Measurements from ENCODE around the gene DNLZ. TPM values are rescaled to one million over a fixed set of nuclear protein-coding genes. Genes with fewer than 3 reads are reported as not detected.
"Not testable (repeated sequence)": the region's sequence is repeated elsewhere in the genome, so short reads cannot be mapped to it uniquely, and the experiment has no call there.

DNLZ gene
- total RNA-seq, 3 donors from 2014 or later, result 35.4 to 57.4 (median 40.0) TPM

DNA sequence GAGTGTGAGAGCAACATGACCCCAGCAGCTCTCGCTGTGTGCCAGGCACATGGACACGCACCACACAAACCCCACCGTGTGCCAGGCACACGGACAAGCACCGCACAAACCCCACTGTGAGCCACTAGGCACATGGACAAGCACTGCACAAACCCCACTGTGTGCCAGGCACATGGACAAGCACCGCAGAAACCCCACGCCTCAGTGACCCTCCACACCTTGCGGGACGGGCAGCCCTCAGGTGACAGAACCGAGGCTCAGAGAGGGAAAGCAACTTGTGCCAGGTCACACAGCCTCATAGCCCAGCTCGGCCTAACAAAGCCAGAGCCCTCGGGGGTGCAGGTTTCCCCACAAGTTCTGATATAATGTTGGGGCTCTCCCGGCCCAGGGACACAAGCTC lies 38.2 kb downstream of the DNLZ start:
- H3K36me3 ChIP-seq, result no peaks in the 10 kb centered on the region
- no peak for DNase-seq (ENCODE audit: low spot score in 2 of 2)
- intact Hi-C loops (cut with DNase I; ENCODE audit: low total_unique reads), result no loop called here
- peak overlapping the region in 1 of 2 donors; percentile 89 for H3K27ac ChIP-seq
- no peaks in the 10 kb centered on the region for H3K9me3 ChIP-seq
- H3K4me1 ChIP-seq, result peaks cover 9 to 14% of the 10 kb centered on the region in 2 donors
- H3K27me3 ChIP-seq, result no peaks in the 10 kb centered on the region
- no peak overlapping the region for H3K4me3 ChIP-seq
- no peak for TF ChIP-seq POLR2A (IDR thresholded peaks at IDR 0.05)
- TF ChIP-seq POLR2AphosphoS5 (IDR thresholded peaks at IDR 0.05), result no peak
- TF ChIP-seq, protein P1, sequence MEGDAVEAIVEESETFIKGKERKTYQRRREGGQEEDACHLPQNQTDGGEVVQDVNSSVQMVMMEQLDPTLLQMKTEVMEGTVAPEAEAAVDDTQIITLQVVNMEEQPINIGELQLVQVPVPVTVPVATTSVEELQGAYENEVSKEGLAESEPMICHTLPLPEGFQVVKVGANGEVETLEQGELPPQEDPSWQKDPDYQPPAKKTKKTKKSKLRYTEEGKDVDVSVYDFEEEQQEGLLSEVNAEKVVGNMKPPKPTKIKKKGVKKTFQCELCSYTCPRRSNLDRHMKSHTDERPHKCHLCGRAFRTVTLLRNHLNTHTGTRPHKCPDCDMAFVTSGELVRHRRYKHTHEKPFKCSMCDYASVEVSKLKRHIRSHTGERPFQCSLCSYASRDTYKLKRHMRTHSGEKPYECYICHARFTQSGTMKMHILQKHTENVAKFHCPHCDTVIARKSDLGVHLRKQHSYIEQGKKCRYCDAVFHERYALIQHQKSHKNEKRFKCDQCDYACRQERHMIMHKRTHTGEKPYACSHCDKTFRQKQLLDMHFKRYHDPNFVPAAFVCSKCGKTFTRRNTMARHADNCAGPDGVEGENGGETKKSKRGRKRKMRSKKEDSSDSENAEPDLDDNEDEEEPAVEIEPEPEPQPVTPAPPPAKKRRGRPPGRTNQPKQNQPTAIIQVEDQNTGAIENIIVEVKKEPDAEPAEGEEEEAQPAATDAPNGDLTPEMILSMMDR (IDR thresholded peaks at IDR 0.05), result no peak

DNA sequence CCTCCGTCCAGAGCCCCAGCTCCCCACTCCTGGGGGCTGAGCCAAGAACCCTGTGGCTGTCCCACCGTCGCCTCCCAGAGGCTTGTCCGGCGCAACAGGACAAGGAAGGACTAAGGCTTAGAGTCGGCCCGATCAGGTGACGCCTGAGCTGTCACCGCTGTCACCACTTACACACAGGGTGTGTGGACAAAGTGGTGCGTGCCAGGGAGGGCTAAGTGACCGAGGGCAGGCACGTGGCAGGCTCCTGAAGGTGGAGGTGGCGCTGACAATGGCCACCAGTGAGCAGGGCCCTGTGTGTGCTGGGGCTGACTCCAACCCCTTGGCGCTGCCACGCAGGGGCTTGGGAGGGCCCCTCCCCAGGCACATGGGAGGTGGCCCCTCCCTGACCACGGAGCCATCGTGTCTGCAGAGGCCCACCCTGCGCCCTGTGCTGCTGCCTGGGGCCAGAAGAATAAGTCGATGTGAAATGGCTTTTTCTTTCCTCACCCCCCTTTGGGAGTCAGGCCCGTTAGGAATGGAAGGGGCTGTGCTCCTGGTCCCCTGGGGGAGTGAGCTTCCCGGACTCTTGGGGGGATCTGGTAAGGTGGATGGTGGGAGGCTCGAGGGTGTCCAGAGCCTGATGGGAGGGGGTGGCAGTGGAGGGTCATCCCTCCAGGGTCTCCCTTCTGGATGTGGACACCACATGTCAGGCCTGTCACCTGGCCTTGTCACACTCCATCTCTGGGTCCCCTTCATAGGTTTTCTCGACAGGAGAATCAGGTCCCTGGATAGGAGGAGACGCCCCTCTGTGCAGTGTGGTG lies 38.8 kb downstream of the DNLZ start:
- Histone ChIP-seq H3K27me3 (no peaks in the 10 kb centered on the region), H3K27ac (peak overlapping the region; percentile 52 to 66), H3K36me3 (no peaks in the 10 kb centered on the region), H3K4me3 (no peak overlapping the region), H3K9me3 (no peaks in the 10 kb centered on the region), H3K4me1 (peaks cover 9 to 14% of the 10 kb centered on the region in 2 donors)
- TF ChIP-seq POLR2AphosphoS5 (IDR thresholded peaks at IDR 0.05), result no peak
- no peak for TF ChIP-seq POLR2A (IDR thresholded peaks at IDR 0.05)
- TF ChIP-seq, protein P1 (IDR thresholded peaks at IDR 0.05), result no peak
- DNase-seq (ENCODE audit: low spot score in 2 of 2), result no peak
- intact Hi-C loops (cut with DNase I; ENCODE audit: low total_unique reads), result no loop called here

DNA sequence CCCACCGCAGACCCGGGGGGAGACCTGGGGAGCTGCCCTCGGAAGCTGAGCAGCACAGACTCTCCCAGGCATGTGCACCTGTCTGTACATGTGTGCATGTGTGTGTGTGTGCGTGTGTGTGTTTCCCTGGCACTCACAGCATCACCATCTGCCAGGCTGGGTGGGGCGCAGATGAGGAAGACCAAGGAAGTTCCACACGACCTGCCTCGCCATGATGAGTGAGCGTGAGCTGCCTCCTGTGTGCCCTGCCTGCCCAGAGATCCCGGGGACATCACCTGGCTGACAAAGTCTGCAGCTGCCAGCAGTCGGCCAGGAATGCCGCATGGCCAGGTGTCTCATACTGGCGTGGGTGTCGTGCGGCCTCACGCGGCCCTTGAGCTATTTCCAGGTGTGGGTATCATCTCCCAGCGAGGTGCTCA lies 40.2 kb downstream of the DNLZ start:
- no peaks in the 10 kb centered on the region for H3K9me3 ChIP-seq
- H3K27ac ChIP-seq, result peak overlapping the region in 1 of 2 donors; percentile 32
- H3K36me3 ChIP-seq, result no peaks in the 10 kb centered on the region
- TF ChIP-seq POLR2AphosphoS5 (IDR thresholded peaks at IDR 0.05), result peak in 2 of 3 donors; percentile 18 to 20
- no peak for TF ChIP-seq POLR2A (IDR thresholded peaks at IDR 0.05)
- TF ChIP-seq, protein P1 (IDR thresholded peaks at IDR 0.05), result no peak
- H3K4me3 ChIP-seq, result no peak overlapping the region
- peaks cover 3 to 5% of the 10 kb centered on the region in 2 donors for H3K4me1 ChIP-seq
- intact Hi-C loops (cut with DNase I; ENCODE audit: low total_unique reads), result no loop called here
- DNase-seq (ENCODE audit: low spot score in 2 of 2), result peak in 1 of 2 donors; percentile 78
- no peaks in the 10 kb centered on the region for H3K27me3 ChIP-seq

DNA sequence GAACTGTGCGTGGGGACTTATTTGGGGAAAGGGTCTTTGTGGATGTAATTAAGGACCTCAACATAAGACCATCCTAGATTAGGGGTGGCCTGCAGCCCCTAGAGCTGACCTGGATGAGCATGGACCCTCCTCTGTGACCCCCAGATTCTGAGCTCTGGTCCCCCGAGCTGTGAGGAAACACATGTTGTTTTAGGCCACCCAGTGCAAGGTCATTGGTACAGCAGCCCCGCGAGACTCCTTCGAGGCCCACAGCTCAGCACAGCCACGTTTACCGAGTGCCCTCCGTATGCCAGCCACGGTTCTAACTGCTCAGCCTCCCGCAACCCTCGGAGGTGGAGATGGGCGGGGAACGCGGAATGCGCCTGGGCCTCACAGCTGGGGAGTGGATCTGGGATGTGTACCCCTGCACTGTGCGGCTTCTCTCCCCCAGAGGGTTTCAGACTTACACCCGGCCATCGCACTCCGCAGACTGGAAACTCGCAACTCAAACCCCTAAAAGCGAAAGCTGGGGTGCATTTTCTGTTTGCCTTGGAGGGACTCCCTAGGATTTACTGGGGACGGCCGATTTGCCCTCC lies 40.7 kb downstream of the DNLZ start:
- intact Hi-C loops (cut with DNase I; ENCODE audit: low total_unique reads), result no loop called here
- TF ChIP-seq POLR2AphosphoS5 (IDR thresholded peaks at IDR 0.05), result no peak
- no peak for TF ChIP-seq POLR2A (IDR thresholded peaks at IDR 0.05)
- TF ChIP-seq, protein P1 (IDR thresholded peaks at IDR 0.05), result no peak
- H3K27me3 ChIP-seq, result no peaks in the 10 kb centered on the region
- no peaks in the 10 kb centered on the region for H3K36me3 ChIP-seq
- no peak overlapping the region for H3K4me3 ChIP-seq
- DNase-seq (ENCODE audit: low spot score in 2 of 2), result no peak
- H3K4me1 ChIP-seq, result peaks cover 0 to 3% of the 10 kb centered on the region in 2 donors
- no peak overlapping the region for H3K27ac ChIP-seq
- no peaks in the 10 kb centered on the region for H3K9me3 ChIP-seq

DNA sequence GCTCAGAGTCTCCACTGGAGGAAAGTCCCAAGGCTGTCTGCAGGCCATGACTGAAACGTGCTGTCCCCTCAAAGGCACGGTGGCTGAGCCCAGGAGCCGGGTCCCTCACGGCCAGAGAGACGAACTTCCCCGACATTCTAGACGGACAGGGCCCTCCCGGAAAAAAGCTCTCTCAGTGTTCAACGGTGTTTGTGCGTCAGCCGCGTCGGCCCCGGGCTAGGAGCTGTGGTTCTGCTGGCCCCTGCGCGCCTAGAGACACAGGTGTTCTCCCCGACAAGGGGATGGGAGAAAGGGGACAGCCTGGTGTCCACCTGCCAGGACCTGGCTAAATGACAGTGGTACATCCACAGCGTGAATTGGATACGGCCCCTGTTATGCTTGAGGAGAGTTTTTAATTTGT lies 42.0 kb downstream of the DNLZ start:
- TF ChIP-seq, protein P1 (IDR thresholded peaks at IDR 0.05), result no peak
- TF ChIP-seq POLR2A (IDR thresholded peaks at IDR 0.05), result no peak
- no peak for TF ChIP-seq POLR2AphosphoS5 (IDR thresholded peaks at IDR 0.05)
- H3K4me1 ChIP-seq, result peaks cover 0 to 3% of the 10 kb centered on the region in 2 donors
- no peak overlapping the region for H3K4me3 ChIP-seq
- no peaks in the 10 kb centered on the region for H3K27me3 ChIP-seq
- intact Hi-C loops (cut with DNase I; ENCODE audit: low total_unique reads), result no loop called here
- no peaks in the 10 kb centered on the region for H3K9me3 ChIP-seq
- H3K27ac ChIP-seq, result no peak overlapping the region
- DNase-seq (ENCODE audit: low spot score in 2 of 2), result no peak
- no peaks in the 10 kb centered on the region for H3K36me3 ChIP-seq

DNA sequence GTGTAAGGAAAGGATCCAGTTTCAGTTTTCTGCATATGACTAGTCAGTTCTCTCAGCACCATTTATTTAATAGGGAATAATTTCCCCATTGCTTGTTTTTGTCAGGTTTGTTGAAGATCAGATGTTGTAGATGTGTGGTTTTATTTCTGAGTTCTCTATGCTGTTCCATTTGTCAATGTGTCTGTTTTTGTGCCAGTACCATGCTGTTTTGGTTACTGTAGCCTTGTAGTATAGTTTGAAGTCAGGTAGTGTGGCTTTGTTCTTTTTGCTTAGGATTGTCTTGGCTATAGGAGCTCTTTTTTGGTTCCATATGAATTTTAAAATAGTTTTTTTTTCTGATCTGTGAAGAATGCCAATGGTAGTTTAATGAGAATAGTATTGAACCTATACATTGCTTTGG lies 42.6 kb downstream of the DNLZ start:
- intact Hi-C loops (cut with DNase I; ENCODE audit: low total_unique reads); H3K27me3 ChIP-seq; H3K9me3 ChIP-seq; H3K4me3 ChIP-seq; H3K36me3 ChIP-seq; H3K4me1 ChIP-seq; H3K27ac ChIP-seq; DNase-seq (ENCODE audit: low spot score in 2 of 2): not testable (repeated sequence)

DNA sequence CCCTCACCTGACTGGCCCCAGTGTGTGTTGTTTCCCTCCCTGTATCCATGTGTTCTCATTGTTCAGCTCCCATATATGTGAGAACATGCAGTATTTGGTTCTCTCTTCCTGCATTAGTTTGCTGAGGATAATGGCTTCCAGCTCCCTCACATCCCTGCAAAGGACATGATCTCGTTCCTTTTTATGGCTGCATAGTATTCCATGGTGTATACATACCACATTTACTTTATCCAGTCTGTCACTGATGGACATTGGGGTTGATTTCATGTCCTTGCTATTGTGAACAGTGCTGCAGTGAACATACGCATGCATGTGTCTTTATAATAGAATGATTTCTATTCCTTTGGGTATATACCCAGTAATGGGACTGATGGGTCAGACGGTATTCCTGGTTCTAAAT lies 43.6 kb downstream of the DNLZ start:
- H3K27ac ChIP-seq; H3K36me3 ChIP-seq; H3K4me1 ChIP-seq; intact Hi-C loops (cut with DNase I; ENCODE audit: low total_unique reads); H3K9me3 ChIP-seq; H3K4me3 ChIP-seq; H3K27me3 ChIP-seq; DNase-seq (ENCODE audit: low spot score in 2 of 2): not testable (repeated sequence)

DNA sequence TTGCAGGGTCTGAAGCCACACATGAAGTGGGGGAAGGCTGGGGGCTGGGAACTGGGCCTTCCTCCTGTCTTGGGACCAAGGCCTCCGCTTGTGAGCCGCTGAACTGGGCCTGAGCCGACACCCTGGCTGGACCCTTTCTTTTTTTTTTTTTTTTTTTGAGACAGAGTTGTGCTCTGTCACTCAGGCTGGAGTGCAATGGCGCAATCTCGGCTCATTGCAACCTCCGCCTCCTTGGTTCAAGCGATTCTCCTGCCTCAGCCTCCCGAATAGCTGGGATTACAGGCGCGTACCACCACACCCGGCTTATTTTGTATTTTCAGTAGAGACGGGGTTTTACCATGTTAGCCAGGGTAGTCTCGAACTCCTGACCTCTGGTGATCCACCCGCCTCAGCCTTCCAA lies 44.3 kb downstream of the DNLZ start:
- DNase-seq (ENCODE audit: low spot score in 2 of 2); H3K4me1 ChIP-seq; H3K9me3 ChIP-seq; intact Hi-C loops (cut with DNase I; ENCODE audit: low total_unique reads); H3K27ac ChIP-seq; H3K4me3 ChIP-seq; H3K36me3 ChIP-seq; H3K27me3 ChIP-seq: not testable (repeated sequence)
